H9 (cell line): ENCODE data around the gene GOLGA1. TPM values are rescaled to one million over a fixed set of nuclear protein-coding genes. Genes with fewer than 3 reads are reported as not detected.

ENCODE experiments used
- DNase-seq: peaks from one replicate; pipeline ENCODE4 v3.0.0-alpha.2; 2017
- H2AFZ ChIP-seq: one replicate; pipeline ENCODE4 v1.6.1; 2013; ENCODE audit warnings: mild to moderate bottlenecking, low read length, control low read depth, moderate library complexity
- H2AK5ac ChIP-seq: 2 replicates; pipeline ENCODE4 v1.6.1; 2013; ENCODE audit warnings: low read length, control low read depth, mixed read lengths; ENCODE audit not compliant: insufficient read length
- H2BK120ac ChIP-seq: one replicate; pipeline ENCODE4 v1.6.1; 2013; ENCODE audit warnings: low read depth, mild to moderate bottlenecking, low read length, control low read depth, inconsistent platforms; ENCODE audit not compliant: poor library complexity, severe bottlenecking
- H2BK12ac ChIP-seq: 2 replicates; pipeline ENCODE4 v1.6.1; 2013; ENCODE audit warnings: low read length, control low read depth, mixed read lengths, low read depth; ENCODE audit not compliant: insufficient read length
- H2BK15ac ChIP-seq: 2 replicates; pipeline ENCODE4 v1.6.1; 2013; ENCODE audit warnings: low read depth, low read length, control low read depth
- H2BK20ac ChIP-seq: one replicate; pipeline ENCODE4 v1.6.1; 2013; ENCODE audit warnings: low read depth, mild to moderate bottlenecking, low read length, control low read depth, inconsistent platforms; ENCODE audit not compliant: poor library complexity, severe bottlenecking
- H2BK5ac ChIP-seq: 2 replicates; pipeline ENCODE4 v1.6.1; 2013; ENCODE audit warnings: low read length, control low read depth, mixed read lengths; ENCODE audit not compliant: insufficient read length
- H3K14ac ChIP-seq: 2 replicates; pipeline ENCODE4 v1.6.1; 2013; ENCODE audit warnings: low read length, control low read depth; ENCODE audit not compliant: insufficient read depth
- H3K18ac ChIP-seq: 2 replicates; pipeline ENCODE4 v1.6.1; 2013; ENCODE audit warnings: low read depth, mild to moderate bottlenecking, mixed read lengths, low read length, control low read depth; ENCODE audit not compliant: insufficient read length
- H3K23ac ChIP-seq: 2 replicates; pipeline ENCODE4 v1.6.1; 2013; ENCODE audit warnings: low read length, control low read depth, mixed read lengths, low read depth; ENCODE audit not compliant: insufficient read length
- H3K23me2 ChIP-seq: 2 replicates; pipeline ENCODE4 v1.6.1; 2013; ENCODE audit warnings: low read depth, mild to moderate bottlenecking, mixed read lengths, low read length, control low read depth; ENCODE audit not compliant: insufficient read length, poor library complexity, severe bottlenecking
- H3K27ac ChIP-seq: 2 replicates; pipeline ENCODE4 v1.5.1; 2013; ENCODE audit warnings: low read length, control low read depth, mixed read lengths, low read depth; ENCODE audit not compliant: insufficient read length
- H3K27me3 ChIP-seq: 2 replicates; pipeline ENCODE4 v1.6.1; 2013; ENCODE audit warnings: low read length, control low read depth, inconsistent platforms; ENCODE audit not compliant: insufficient read depth
- H3K4ac ChIP-seq: 2 replicates; pipeline ENCODE4 v1.6.1; 2013; ENCODE audit warnings: low read depth, mild to moderate bottlenecking, control low read depth, inconsistent platforms, low read length, moderate library complexity
- H3K4me1 ChIP-seq: 2 replicates; pipeline ENCODE4 v1.6.1; 2013; ENCODE audit warnings: low read length, control low read depth, inconsistent platforms; ENCODE audit not compliant: insufficient read depth
- H3K4me2 ChIP-seq: 2 replicates; pipeline ENCODE4 v1.6.1; 2013; ENCODE audit warnings: low read length, control low read depth, mixed read lengths; ENCODE audit not compliant: insufficient read length, insufficient read depth
- H3K56ac ChIP-seq: 2 replicates; pipeline ENCODE4 v1.6.1; 2013; ENCODE audit warnings: low read depth, mild to moderate bottlenecking, mixed read lengths, low read length, control low read depth; ENCODE audit not compliant: insufficient read length
- H3K79me1 ChIP-seq: 2 replicates; pipeline ENCODE4 v1.6.1; 2013; ENCODE audit warnings: low read depth, mild to moderate bottlenecking, moderate library complexity, low read length, control low read depth, inconsistent platforms; ENCODE audit not compliant: insufficient read depth, poor library complexity, severe bottlenecking
- H3K79me2 ChIP-seq: 2 replicates; pipeline ENCODE4 v1.6.1; 2013; ENCODE audit warnings: low read length, control low read depth, inconsistent platforms; ENCODE audit not compliant: insufficient read depth
- H3K9ac ChIP-seq: 2 replicates; pipeline ENCODE4 v1.6.1; 2013; ENCODE audit warnings: low read length, control low read depth, mixed read lengths; ENCODE audit not compliant: insufficient read length; ENCODE audit errors: extremely low read depth
- H3K9me3 ChIP-seq: one replicate; pipeline ENCODE4 v1.6.1; 2013; ENCODE audit warnings: low read depth, low read length, inconsistent platforms; ENCODE audit not compliant: control insufficient read depth
- H3T11ph ChIP-seq: one replicate; pipeline ENCODE4 v1.6.1; 2013; ENCODE audit warnings: mild to moderate bottlenecking, low read length, control low read depth, inconsistent platforms
- H4K20me1 ChIP-seq: one replicate; pipeline ENCODE4 v1.6.1; 2013; ENCODE audit not compliant: control insufficient read depth, insufficient read length, insufficient read depth
- H4K5ac ChIP-seq: 2 replicates; pipeline ENCODE4 v1.6.1; 2013; ENCODE audit warnings: low read depth, mild to moderate bottlenecking, mixed read lengths, low read length, control low read depth; ENCODE audit not compliant: insufficient read length
- H4K8ac ChIP-seq: replicated peaks from 2 replicates; pipeline ENCODE4 v1.6.1; 2013; ENCODE audit warnings: low read length, control low read depth, mixed read lengths, low read depth; ENCODE audit not compliant: insufficient read length
- H4K91ac ChIP-seq: 2 replicates; pipeline ENCODE4 v1.6.1; 2013; ENCODE audit warnings: low read depth, mild to moderate bottlenecking, moderate library complexity, mixed read lengths, low read length, control low read depth; ENCODE audit not compliant: insufficient read length
- H3K27ac Mint-ChIP-seq, 3 experiments: 2 replicates in 2 of 3; 3 replicates in 1 of 3; pipeline ENCODE4 v1.8.0; 2020 to 2021; ENCODE audit warnings: mixed read lengths in 3 of 3, mild to moderate bottlenecking in 1 of 3, moderate library complexity in 1 of 3
- H3K27me3 Mint-ChIP-seq: 2 replicates; pipeline ENCODE4 v1.8.0; 2021; ENCODE audit warnings: low read depth, mild to moderate bottlenecking, moderate library complexity, mixed read lengths
- H3K36me3 Mint-ChIP-seq, 3 experiments: 2 replicates in 2 of 3; 3 replicates in 1 of 3; pipeline ENCODE4 v1.8.0; 2020 to 2021; ENCODE audit warnings: low read depth in 3 of 3, mixed read lengths in 3 of 3; ENCODE audit not compliant: insufficient read depth in 1 of 3
- H3K4me1 Mint-ChIP-seq, 2 experiments: 2 replicates each; pipeline ENCODE4 v1.8.0; 2020; ENCODE audit warnings: mixed read lengths in 2 of 2
- H3K4me3 Mint-ChIP-seq, 2 experiments: 2 replicates in 1 of 2; 3 replicates in 1 of 2; pipeline ENCODE4 v1.8.0; 2020 to 2021; ENCODE audit warnings: mild to moderate bottlenecking in 2 of 2, mixed read lengths in 2 of 2, moderate library complexity in 1 of 2
- H3K9me3 Mint-ChIP-seq, 2 experiments: 2 replicates in 1 of 2; 3 replicates in 1 of 2; pipeline ENCODE4 v1.8.0; 2020; ENCODE audit warnings: mild to moderate bottlenecking in 2 of 2, mixed read lengths in 2 of 2, moderate library complexity in 1 of 2
- WGBS: extraction: QIAGEN DNeasy Blood & Tissue Kit; methylation state at CpG from one replicate; pipeline ENCODE4 v1.1.7; 2013; ENCODE audit warnings: missing lambda C conversion rate, low lambda C conversion rate, mixed read lengths; ENCODE audit not compliant: insufficient read length; ENCODE audit errors: extremely low coverage; 5-methylcytosine and 5-hydroxymethylcytosine counted together
- total RNA-seq: library from RNA; stranded (reverse); gene quantifications from 2 replicates; pipeline ENCODE4 v1.2.1, GENCODE V29; 2021
- TF ChIP-seq, protein P1 (sequence below): fragments of 200-600 bp; sonication (generic); conservative IDR thresholded peaks from 3 replicates; pipeline ENCODE4 v1.8.0; 2021; ENCODE audit warnings: antibody characterized with exemption, mild to moderate bottlenecking

GOLGA1 gene
- total RNA-seq, 1 experiment from 2014 or later, result 7.6 TPM

DNA sequence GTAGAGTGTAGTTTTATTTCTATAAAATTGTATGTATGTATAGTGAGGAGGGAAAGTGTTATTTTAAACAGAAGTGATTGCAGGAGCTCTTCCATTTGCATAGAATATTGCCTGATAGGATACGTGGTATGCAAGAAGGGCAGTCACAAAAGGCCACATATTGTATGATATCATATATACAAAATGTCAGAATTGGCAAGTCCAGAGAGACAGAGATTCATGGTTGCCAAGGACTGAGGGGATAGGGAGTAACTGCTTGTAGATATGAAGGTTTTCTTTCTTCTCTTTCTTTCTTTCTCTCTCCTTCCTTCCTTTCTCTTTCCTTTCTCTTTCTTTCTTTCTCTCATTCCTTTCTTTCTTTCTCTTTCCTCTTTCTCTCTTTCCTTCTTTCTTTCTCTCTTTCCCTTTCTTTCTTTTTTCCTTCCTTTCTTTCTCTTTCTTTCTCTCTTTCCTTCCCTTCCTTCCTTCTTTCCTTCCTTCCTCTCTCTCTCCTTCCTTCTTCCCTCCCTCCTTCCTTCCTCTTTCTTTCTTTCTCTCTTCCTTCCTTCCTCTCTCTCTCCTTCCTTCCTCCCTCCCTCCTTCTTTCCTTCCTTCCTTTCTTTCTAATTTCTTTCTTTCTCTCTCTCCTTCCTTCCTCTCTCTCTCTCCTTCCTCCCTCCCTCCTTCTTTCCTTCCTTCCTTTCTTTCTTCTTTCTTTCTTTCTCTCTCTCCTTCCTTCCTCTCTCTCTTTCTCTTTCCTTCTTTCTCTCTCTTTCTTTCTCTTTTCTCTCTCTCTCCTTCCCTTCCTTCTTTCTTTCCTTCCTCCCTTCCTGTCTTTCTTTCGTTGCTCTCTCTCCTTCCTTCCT, 112.2 kb downstream of the GOLGA1 start:
- Histone ChIP-seq H3K4ac (no peak overlapping the region), H3K27me3 (no peaks in the 10 kb centered on the region), H2BK5ac (no peak overlapping the region), H3K14ac (no peak overlapping the region), H2AK5ac (no peak overlapping the region), H4K20me1 (no peaks in the 10 kb centered on the region), H3K27ac (no peak overlapping the region), H3K79me2 (no peaks in the 10 kb centered on the region), H3K79me1 (no peaks in the 10 kb centered on the region), H2BK12ac (no peak overlapping the region), H3K23ac (no peak overlapping the region), H2BK20ac (no peak overlapping the region), H3K4me1 (no peaks in the 10 kb centered on the region; the same call in 1 of the 2 replicates), H3K18ac (no peak overlapping the region), H4K91ac (no peak overlapping the region), H3T11ph (no peak overlapping the region), H4K5ac (no peak overlapping the region), H2BK120ac (no peak overlapping the region), H2AFZ (no peak overlapping the region), H4K8ac (no peak overlapping the region), H2BK15ac (no peak overlapping the region), H3K23me2 (no peaks in the 10 kb centered on the region), H3K56ac (no peak overlapping the region), H3K9ac (no peak overlapping the region), H3K4me2 (no peak overlapping the region), H3K9me3 (no peaks in the 10 kb centered on the region)
- no peak for DNase-seq
- WGBS, result no CpG with 5 or more reads among the region's 2 CpGs
- H3K36me3 Mint-ChIP-seq, result peaks cover 0 to 4% (median 0%) of the 10 kb centered on the region in 3 experiments; a peak in 1 of 7 replicates
- TF ChIP-seq, protein P1, sequence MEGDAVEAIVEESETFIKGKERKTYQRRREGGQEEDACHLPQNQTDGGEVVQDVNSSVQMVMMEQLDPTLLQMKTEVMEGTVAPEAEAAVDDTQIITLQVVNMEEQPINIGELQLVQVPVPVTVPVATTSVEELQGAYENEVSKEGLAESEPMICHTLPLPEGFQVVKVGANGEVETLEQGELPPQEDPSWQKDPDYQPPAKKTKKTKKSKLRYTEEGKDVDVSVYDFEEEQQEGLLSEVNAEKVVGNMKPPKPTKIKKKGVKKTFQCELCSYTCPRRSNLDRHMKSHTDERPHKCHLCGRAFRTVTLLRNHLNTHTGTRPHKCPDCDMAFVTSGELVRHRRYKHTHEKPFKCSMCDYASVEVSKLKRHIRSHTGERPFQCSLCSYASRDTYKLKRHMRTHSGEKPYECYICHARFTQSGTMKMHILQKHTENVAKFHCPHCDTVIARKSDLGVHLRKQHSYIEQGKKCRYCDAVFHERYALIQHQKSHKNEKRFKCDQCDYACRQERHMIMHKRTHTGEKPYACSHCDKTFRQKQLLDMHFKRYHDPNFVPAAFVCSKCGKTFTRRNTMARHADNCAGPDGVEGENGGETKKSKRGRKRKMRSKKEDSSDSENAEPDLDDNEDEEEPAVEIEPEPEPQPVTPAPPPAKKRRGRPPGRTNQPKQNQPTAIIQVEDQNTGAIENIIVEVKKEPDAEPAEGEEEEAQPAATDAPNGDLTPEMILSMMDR, result no peak
- H3K27me3 Mint-ChIP-seq, result peaks cover 2% of the 10 kb centered on the region; the same call in 1 of the 2 replicates
- H3K27ac Mint-ChIP-seq, result peak overlapping the region in 1 of 3 experiments; percentile 78; a peak in 4 of 7 replicates
- H3K4me3 Mint-ChIP-seq, result no peak overlapping the region
- H3K4me1 Mint-ChIP-seq, result peaks cover 9 to 14% of the 10 kb centered on the region in 2 experiments
- H3K9me3 Mint-ChIP-seq, result peaks cover 3 to 9% of the 10 kb centered on the region in 2 experiments; a peak in 2 of 5 replicates

Other genes with a start within 250 kb of the GOLGA1 start
- gene NR6A1, start 169.8 kb downstream of the GOLGA1 start, total RNA-seq, result 98.9 and 99.3 TPM in 2 replicates
- 5.8 and 6.0 TPM in 2 replicates for gene OLFML2A, start 163.9 kb downstream of the GOLGA1 start, total RNA-seq
- gene WDR38, start 87.6 kb downstream of the GOLGA1 start, total RNA-seq, result not detected in 2 replicates
- 1,840 and 1,901 TPM in 2 replicates for gene RPL35, start 79.1 kb downstream of the GOLGA1 start, total RNA-seq
- 67.7 and 68.9 TPM in 2 replicates for gene ARPC5L, start 79.0 kb downstream of the GOLGA1 start, total RNA-seq
- 14.1 and 15.5 TPM in 2 replicates for gene SCAI, start 202.4 kb upstream of the GOLGA1 start, total RNA-seq
- 48.0 and 53.3 TPM in 2 replicates for gene PPP6C, start 248.7 kb upstream of the GOLGA1 start, total RNA-seq